PC-3 (cell line): ENCODE measurements around the gene SLC25A5. TPM values are rescaled to one million over a fixed set of nuclear protein-coding genes. Genes with fewer than 3 reads are reported as not detected.
"Not testable (repeated sequence)": the region's sequence is repeated elsewhere in the genome, so short reads cannot be mapped to it uniquely, and the experiment has no call there.

ENCODE experiments used
- ATAC-seq: fragments of 200-7000 bp; cut with Tn5 transposase; 2 replicates; pipeline ENCODE4 v1.9.1; 2020; ENCODE audit warnings: mild to moderate bottlenecking, moderate library complexity
- BruUV-seq: library from RNA; stranded (reverse); fragments of 400-500 nt; replicated peaks from 2 replicates; lab custom pipeline; 2021; lab: Mats Ljungman, UMichigan
- CTCF ChIA-PET: fragments of 300-600 bp; sonication (Branson Sonifier 250); formaldehyde crosslinking; loops from one replicate; lab custom pipeline; 2022; ENCODE audit warnings: antibody characterized with exemption; lab: Charles Lee
- POLR2A ChIA-PET: fragments of 300-600 bp; sonication (Branson Sonifier 250); formaldehyde crosslinking; loops from one replicate; lab custom pipeline; 2022; ENCODE audit warnings: antibody characterized with exemption; ENCODE audit not compliant: unreplicated experiment; lab: Charles Lee
- DNase-seq: peaks from one replicate; pipeline ENCODE4 v3.0.0-alpha.2; 2015
- H2AFZ ChIP-seq: fragments of 300-600 bp; sonication (generic); 2 replicates; pipeline ENCODE4 v1.6.0; 2016; ENCODE audit warnings: antibody characterized with exemption, low read length
- H3F3A ChIP-seq: fragments of 300-600 bp; sonication (generic); one replicate; pipeline ENCODE4 v1.6.0; 2017; ENCODE audit warnings: antibody characterized with exemption, low read length, control low read depth, mild to moderate bottlenecking; ENCODE audit not compliant: unreplicated experiment
- H3K27ac ChIP-seq: fragments of 300-600 bp; sonication (generic); 2 replicates; pipeline ENCODE4 v1.5.1; 2016; ENCODE audit warnings: mild to moderate bottlenecking, low read length
- H3K27me3 ChIP-seq: fragments of 300-600 bp; sonication (generic); 2 replicates; pipeline ENCODE4 v1.6.1; 2016; ENCODE audit warnings: low read length, mixed read lengths
- H3K36me3 ChIP-seq: fragments of 300-600 bp; sonication (generic); 2 replicates; pipeline ENCODE4 v1.6.1; 2016; ENCODE audit warnings: low read depth, mixed run types, low read length, mixed read lengths
- H3K4me1 ChIP-seq: fragments of 300-600 bp; sonication (generic); 2 replicates; pipeline ENCODE4 v1.5.1; 2016; ENCODE audit warnings: low read length; ENCODE audit not compliant: insufficient read depth
- H3K4me2 ChIP-seq: fragments of 300-600 bp; sonication (generic); 2 replicates; pipeline ENCODE4 v1.6.0; 2016; ENCODE audit warnings: low read length
- H3K4me3 ChIP-seq: fragments of 300-600 bp; sonication (generic); 2 replicates; pipeline ENCODE4 v1.5.1; 2016; ENCODE audit warnings: mild to moderate bottlenecking, low read length, mixed read lengths
- H3K79me2 ChIP-seq: fragments of 300-600 bp; sonication (generic); 2 replicates; pipeline ENCODE4 v1.6.1; 2017; ENCODE audit warnings: low read length, mixed read lengths
- H3K9ac ChIP-seq: fragments of 300-600 bp; sonication (generic); 2 replicates; pipeline ENCODE4 v1.6.0; 2016; ENCODE audit warnings: mild to moderate bottlenecking, low read length
- H3K9me2 ChIP-seq: fragments of 300-600 bp; sonication (generic); replicated peaks from 2 replicates; pipeline ENCODE4 v1.6.1; 2016; ENCODE audit warnings: mixed run types, low read length, mixed read lengths
- H3K9me3 ChIP-seq: fragments of 300-600 bp; sonication (generic); 2 replicates; pipeline ENCODE4 v1.6.1; 2016; ENCODE audit warnings: low read length, mixed read lengths
- H4K20me1 ChIP-seq: fragments of 300-600 bp; sonication (generic); 2 replicates; pipeline ENCODE4 v1.6.1; 2016; ENCODE audit warnings: low read length, mixed read lengths
- EZH2 ChIP-seq: fragments of 300-600 bp; sonication (generic); IDR thresholded peaks from one replicate; pipeline ENCODE4 v1.6.1; 2017; ENCODE audit warnings: antibody characterized with exemption, mild to moderate bottlenecking, low read length; ENCODE audit not compliant: unreplicated experiment
- EZH2phosphoT487 ChIP-seq: fragments of 300-600 bp; sonication (generic); IDR thresholded peaks from 2 replicates; pipeline ENCODE4 v1.6.1; 2018; ENCODE audit warnings: mild to moderate bottlenecking, antibody characterized with exemption, low read length, borderline replicate concordance
- intact Hi-C: fragments of 100-400 bp; cut with micrococcal nuclease; formaldehyde crosslinking; loops from 2 replicates; pipeline ENCODE4 v1.9.0; 2023
- total RNA-seq: library from RNA; depleted of rRNA; stranded (reverse); fragments of >200 nt; gene quantifications from 2 replicates; pipeline ENCODE4 v1.2.3, GENCODE V29; 2014
- TF ChIP-seq, protein P1 (sequence below): fragments of 300-600 bp; sonication (generic); conservative IDR thresholded peaks from 2 replicates; pipeline ENCODE4 v1.5.1; 2017; ENCODE audit warnings: antibody characterized with exemption, low read depth, mild to moderate bottlenecking, low read length

The SLC25A5 gene
- total RNA-seq, 1 experiment from 2014 or later: 544 TPM

DNA sequence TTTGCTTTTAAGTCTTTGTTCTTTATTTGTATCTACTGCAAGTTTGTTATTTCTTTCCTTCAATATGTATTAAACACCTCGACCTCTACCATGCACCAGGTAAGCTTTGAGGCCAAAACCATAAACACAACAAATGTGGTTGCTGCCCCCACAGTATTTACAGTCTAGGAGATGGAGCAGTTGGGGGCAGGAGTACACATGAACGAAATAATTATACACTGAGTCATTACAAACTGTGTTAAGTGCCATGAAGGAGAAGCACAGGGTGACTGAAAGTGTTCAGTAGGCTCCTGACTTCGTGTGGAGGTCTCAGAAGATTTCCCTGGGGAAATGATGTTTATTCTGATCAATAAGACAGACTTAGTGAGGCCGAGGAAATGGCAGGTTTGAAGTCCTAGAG lies 38.8 kb upstream of the SLC25A5 start:
- no peaks in the 10 kb centered on the region for H4K20me1 ChIP-seq
- no TSS peak for BruUV-seq
- H3K4me1 ChIP-seq: no peaks in the 10 kb centered on the region; the same call in 1 of the 2 replicates
- DNase-seq: no peak
- no peak overlapping the region for H3K27ac ChIP-seq
- no peaks in the 10 kb centered on the region for H3K79me2 ChIP-seq
- H2AFZ ChIP-seq: no peak overlapping the region
- no peak for ATAC-seq
- no peak overlapping the region for H3K9ac ChIP-seq
- TF ChIP-seq EZH2 (no peak), EZH2phosphoT487 (no peak)
- TF ChIP-seq, protein P1, sequence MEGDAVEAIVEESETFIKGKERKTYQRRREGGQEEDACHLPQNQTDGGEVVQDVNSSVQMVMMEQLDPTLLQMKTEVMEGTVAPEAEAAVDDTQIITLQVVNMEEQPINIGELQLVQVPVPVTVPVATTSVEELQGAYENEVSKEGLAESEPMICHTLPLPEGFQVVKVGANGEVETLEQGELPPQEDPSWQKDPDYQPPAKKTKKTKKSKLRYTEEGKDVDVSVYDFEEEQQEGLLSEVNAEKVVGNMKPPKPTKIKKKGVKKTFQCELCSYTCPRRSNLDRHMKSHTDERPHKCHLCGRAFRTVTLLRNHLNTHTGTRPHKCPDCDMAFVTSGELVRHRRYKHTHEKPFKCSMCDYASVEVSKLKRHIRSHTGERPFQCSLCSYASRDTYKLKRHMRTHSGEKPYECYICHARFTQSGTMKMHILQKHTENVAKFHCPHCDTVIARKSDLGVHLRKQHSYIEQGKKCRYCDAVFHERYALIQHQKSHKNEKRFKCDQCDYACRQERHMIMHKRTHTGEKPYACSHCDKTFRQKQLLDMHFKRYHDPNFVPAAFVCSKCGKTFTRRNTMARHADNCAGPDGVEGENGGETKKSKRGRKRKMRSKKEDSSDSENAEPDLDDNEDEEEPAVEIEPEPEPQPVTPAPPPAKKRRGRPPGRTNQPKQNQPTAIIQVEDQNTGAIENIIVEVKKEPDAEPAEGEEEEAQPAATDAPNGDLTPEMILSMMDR: no peak
- no peaks in the 10 kb centered on the region for H3K27me3 ChIP-seq
- H3K4me2 ChIP-seq: no peak overlapping the region
- H3K36me3 ChIP-seq: no peaks in the 10 kb centered on the region; the same call in 1 of the 2 replicates
- H3K4me3 ChIP-seq: no peak overlapping the region
- intact Hi-C loops: no loop called here
- H3K9me3 ChIP-seq: no peaks in the 10 kb centered on the region
- no peaks in the 10 kb centered on the region for H3K9me2 ChIP-seq
- ChIA-PET CTCF (no interaction called here), POLR2A (no interaction called here)
- no peaks in the 10 kb centered on the region for H3F3A ChIP-seq

DNA sequence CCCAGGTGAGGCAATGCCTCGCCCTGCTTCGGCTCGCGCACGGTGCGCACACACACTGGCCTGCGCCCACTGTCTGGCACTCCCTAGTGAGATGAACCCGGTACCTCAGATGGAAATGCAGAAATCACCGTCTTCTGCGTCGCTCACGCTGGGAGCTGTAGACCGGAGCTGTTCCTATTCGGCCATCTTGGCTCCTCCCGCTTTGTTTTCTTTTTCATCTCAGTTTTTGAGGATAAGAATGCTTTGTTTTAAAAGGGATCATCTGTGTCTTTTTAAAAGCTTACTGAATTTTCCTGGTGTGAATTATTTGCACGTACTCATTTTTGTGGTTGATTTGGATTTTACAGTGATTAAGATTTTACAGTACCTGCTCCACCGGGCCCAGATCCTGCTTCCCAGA lies 26.9 kb upstream of the SLC25A5 start:
- H3K4me2 ChIP-seq, CTCF ChIA-PET, H2AFZ ChIP-seq, H3K36me3 ChIP-seq, H3K27ac ChIP-seq, H3K9ac ChIP-seq, POLR2A ChIA-PET, H3K4me1 ChIP-seq, ATAC-seq, H3K4me3 ChIP-seq, H4K20me1 ChIP-seq, intact Hi-C loops, H3F3A ChIP-seq, H3K27me3 ChIP-seq, BruUV-seq, DNase-seq, H3K9me3 ChIP-seq, H3K9me2 ChIP-seq, H3K79me2 ChIP-seq: not testable (repeated sequence)

GRCh38 chrX:119442286-119442685 lies 26.0 kb upstream of the SLC25A5 start:
- H3K4me3 ChIP-seq: no peak overlapping the region
- DNase-seq (no peak), ATAC-seq (no peak)
- no peaks in the 10 kb centered on the region for H3K27me3 ChIP-seq
- CTCF ChIA-PET: no interaction called here
- no peaks in the 10 kb centered on the region for H3F3A ChIP-seq
- H3K4me2 ChIP-seq: no peak overlapping the region
- no peak overlapping the region for H2AFZ ChIP-seq
- H3K9ac ChIP-seq: no peak overlapping the region
- H3K36me3 ChIP-seq: no peaks in the 10 kb centered on the region
- H3K4me1 ChIP-seq: no peaks in the 10 kb centered on the region
- TF ChIP-seq EZH2phosphoT487: no peak
- TF ChIP-seq, protein P1: no peak
- no peak for TF ChIP-seq EZH2
- H3K9me2 ChIP-seq: no peaks in the 10 kb centered on the region
- POLR2A ChIA-PET: no interaction called here
- no peak overlapping the region for H3K27ac ChIP-seq
- no peaks in the 10 kb centered on the region for H3K9me3 ChIP-seq
- intact Hi-C loops: no loop called here
- H3K79me2 ChIP-seq: no peaks in the 10 kb centered on the region
- no peaks in the 10 kb centered on the region for H4K20me1 ChIP-seq
- BruUV-seq: no TSS peak
